Adrenal gland (tissue), 5 donors: Measurements from ENCODE around the gene MYH6.

Experiments used
- CTCF ChIP-seq, 6 experiments: fragments of 450-650 bp in 4 of 6; fragments of 200-600 bp in 2 of 6; sonication (generic) in 1 of 6; IDR thresholded peaks; 1 replicate in 5 of 6; 2 replicates in 1 of 6; pipeline versions ENCODE4 v1.5.1 to v1.8.0; 2016 to 2021; ENCODE audit warnings: antibody characterized with exemption in 6 of 6, mild to moderate bottlenecking in 2 of 6, moderate library complexity in 1 of 6
- POLR2A ChIP-seq, 2 donors: fragments of 450-650 bp; IDR thresholded peaks; one replicate each; pipeline ENCODE4 v1.6.1; 2017; ENCODE audit warnings: antibody characterized with exemption in 2 of 2, mild to moderate bottlenecking in 2 of 2, moderate library complexity in 1 of 2
- donor health status: DM: no; HTN: no; CAD: no.

- no peak for TF ChIP-seq CTCF (IDR thresholded peaks at IDR 0.05)
- no peak for TF ChIP-seq POLR2A (IDR thresholded peaks at IDR 0.05)
These were observed 22.3 kb downstream of the MYH6 start for GRCh38 chr14:23385642-23386265.
